Tibial artery (tissue), 4 donors: ENCODE results near the gene MICAL3.

ENCODE experiments used
- DNase-seq, 2 donors: peaks; one replicate each; pipeline ENCODE4 v3.0.0-alpha.2; 2019
- H3K27ac ChIP-seq, 2 donors: fragments of 200-600 bp; sonication (generic) in 1 of 2; 1 replicate in 1 of 2; 2 replicates in 1 of 2; pipeline ENCODE4 v1.5.1; 2018 to 2019; ENCODE audit warnings: mild to moderate bottlenecking in 1 of 2
- H3K27me3 ChIP-seq, 2 donors: fragments of 200-600 bp; sonication (generic) in 1 of 2; one replicate each; pipeline versions ENCODE4 v1.5.1 to v1.6.0; 2016 to 2019
- H3K36me3 ChIP-seq, 3 donors: fragments of 200-600 bp; sonication (generic) in 2 of 3; one replicate each; pipeline ENCODE4 v1.5.1; 2016 to 2019; ENCODE audit warnings: mild to moderate bottlenecking in 2 of 3
- H3K4me1 ChIP-seq, 4 donors: fragments of 200-600 bp; sonication (generic) in 2 of 4; 1 replicate in 3 of 4; 2 replicates in 1 of 4; pipeline ENCODE4 v1.5.1; 2016 to 2019
- H3K4me3 ChIP-seq, 2 donors: fragments of 200-600 bp; sonication (generic) in 1 of 2; 1 replicate in 1 of 2; 2 replicates in 1 of 2; pipeline ENCODE4 v1.5.1; 2018 to 2019; ENCODE audit warnings: mild to moderate bottlenecking in 2 of 2
- H3K9me3 ChIP-seq, 3 donors: fragments of 200-600 bp; sonication (generic) in 1 of 3; one replicate each; pipeline ENCODE4 v1.5.1; 2016 to 2019
- intact Hi-C: fragments of 100-400 bp; cut with DNase I; formaldehyde crosslinking; loops from one replicate; pipeline ENCODE4 v1.15.0; 2023; ENCODE audit warnings: low total_unique reads
- TF ChIP-seq, protein P1 (sequence below), 2 experiments: fragments of 200-600 bp in 1 of 2; fragments of 450-650 bp in 1 of 2; IDR thresholded peaks; one replicate each; pipeline ENCODE4 v1.5.1; 2017 to 2019; ENCODE audit warnings: antibody characterized with exemption in 2 of 2, mild to moderate bottlenecking in 1 of 2, moderate library complexity in 1 of 2

Gene MICAL3

DNA sequence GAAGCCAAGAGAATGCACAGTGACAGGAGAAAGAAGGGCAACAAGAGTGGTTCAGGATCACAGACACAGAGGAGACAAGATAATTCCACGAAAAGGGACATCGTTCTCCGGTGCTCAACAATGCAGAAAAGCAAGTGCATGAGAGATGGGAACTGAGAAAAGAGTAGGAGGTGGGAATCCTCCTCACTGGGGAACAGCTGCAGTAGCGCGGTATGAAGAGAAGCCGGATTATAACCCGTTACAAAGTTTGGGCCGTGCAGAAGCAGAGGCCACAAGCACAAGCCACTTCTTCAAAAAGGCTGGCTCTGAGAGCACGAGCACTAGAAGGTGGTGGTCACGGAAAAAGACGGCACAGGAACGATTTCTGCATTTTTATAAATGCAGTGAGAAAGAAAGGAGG, 135.9 kb downstream of the MICAL3 start:
- TF ChIP-seq, protein P1, sequence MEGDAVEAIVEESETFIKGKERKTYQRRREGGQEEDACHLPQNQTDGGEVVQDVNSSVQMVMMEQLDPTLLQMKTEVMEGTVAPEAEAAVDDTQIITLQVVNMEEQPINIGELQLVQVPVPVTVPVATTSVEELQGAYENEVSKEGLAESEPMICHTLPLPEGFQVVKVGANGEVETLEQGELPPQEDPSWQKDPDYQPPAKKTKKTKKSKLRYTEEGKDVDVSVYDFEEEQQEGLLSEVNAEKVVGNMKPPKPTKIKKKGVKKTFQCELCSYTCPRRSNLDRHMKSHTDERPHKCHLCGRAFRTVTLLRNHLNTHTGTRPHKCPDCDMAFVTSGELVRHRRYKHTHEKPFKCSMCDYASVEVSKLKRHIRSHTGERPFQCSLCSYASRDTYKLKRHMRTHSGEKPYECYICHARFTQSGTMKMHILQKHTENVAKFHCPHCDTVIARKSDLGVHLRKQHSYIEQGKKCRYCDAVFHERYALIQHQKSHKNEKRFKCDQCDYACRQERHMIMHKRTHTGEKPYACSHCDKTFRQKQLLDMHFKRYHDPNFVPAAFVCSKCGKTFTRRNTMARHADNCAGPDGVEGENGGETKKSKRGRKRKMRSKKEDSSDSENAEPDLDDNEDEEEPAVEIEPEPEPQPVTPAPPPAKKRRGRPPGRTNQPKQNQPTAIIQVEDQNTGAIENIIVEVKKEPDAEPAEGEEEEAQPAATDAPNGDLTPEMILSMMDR (IDR thresholded peaks at IDR 0.05): no peak
- no peaks in the 10 kb centered on the region for H3K27me3 ChIP-seq
- H3K4me3 ChIP-seq: no peak overlapping the region
- intact Hi-C loops: no loop called here
- no peak for DNase-seq
- peaks cover 0 to 26% (median 14%) of the 10 kb centered on the region in 4 donors for H3K4me1 ChIP-seq
- no peak overlapping the region for H3K27ac ChIP-seq
- H3K36me3 ChIP-seq: peaks cover 50 to 71% (median 59%) of the 10 kb centered on the region in 3 donors
- no peaks in the 10 kb centered on the region for H3K9me3 ChIP-seq

- Histone ChIP-seq H3K4me1 (peaks cover 0 to 7% (median 2%) of the 10 kb centered on the region in 4 donors), H3K27me3 (no peaks in the 10 kb centered on the region), H3K36me3 (peaks cover 62 to 89% (median 70%) of the 10 kb centered on the region in 3 donors), H3K27ac (no peak overlapping the region), H3K4me3 (no peak overlapping the region), H3K9me3 (no peaks in the 10 kb centered on the region)
- intact Hi-C loops: no loop called here
- TF ChIP-seq, protein P1 (IDR thresholded peaks at IDR 0.05): no peak
- DNase-seq: no peak
Measured at GRCh38 chr22:17884893-17885292, 139.5 kb downstream of the MICAL3 start.

- Histone ChIP-seq H3K4me3 (no peak overlapping the region), H3K9me3 (no peaks in the 10 kb centered on the region), H3K4me1 (peaks cover 0 to 7% (median 0%) of the 10 kb centered on the region in 4 donors), H3K36me3 (peaks cover 62 to 93% (median 78%) of the 10 kb centered on the region in 3 donors), H3K27me3 (no peaks in the 10 kb centered on the region), H3K27ac (no peak overlapping the region)
- intact Hi-C loops: no loop called here
- TF ChIP-seq, protein P1 (IDR thresholded peaks at IDR 0.05): no peak
- DNase-seq: no peak
Measured at GRCh38 chr22:17884084-17884483, 140.3 kb downstream of the MICAL3 start.

- DNase-seq: no peak
- peaks cover 54 to 93% (median 77%) of the 10 kb centered on the region in 3 donors for H3K36me3 ChIP-seq
- no peaks in the 10 kb centered on the region for H3K27me3 ChIP-seq
- H3K4me3 ChIP-seq: no peak overlapping the region
- H3K9me3 ChIP-seq: no peaks in the 10 kb centered on the region
- H3K27ac ChIP-seq: no peak overlapping the region
- TF ChIP-seq, protein P1 (IDR thresholded peaks at IDR 0.05): no peak
- intact Hi-C loops: no loop called here
- H3K4me1 ChIP-seq: peaks cover 0 to 7% (median 0%) of the 10 kb centered on the region in 4 donors
Measured at GRCh38 chr22:17883356-17883755, 141.0 kb downstream of the MICAL3 start.

DNA sequence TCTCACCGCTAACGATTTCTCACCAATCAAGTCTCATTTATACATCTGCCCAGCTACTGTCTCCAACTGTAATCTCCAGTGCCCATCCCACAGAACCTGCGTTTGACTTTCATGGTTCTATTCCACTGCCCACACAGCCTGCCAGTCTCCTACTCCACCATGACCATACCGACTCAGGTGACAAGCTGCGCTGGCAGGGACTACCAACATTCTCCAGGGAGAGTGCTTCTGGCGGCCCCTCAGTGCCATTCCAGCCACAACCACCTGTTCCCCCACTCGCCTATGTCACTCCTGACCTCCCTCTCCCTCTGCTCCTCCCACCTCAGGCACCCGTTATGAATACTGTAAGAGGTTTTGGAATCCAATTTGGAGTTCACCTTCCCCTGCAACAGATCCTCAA, 141.6 kb downstream of the MICAL3 start:
- Histone ChIP-seq H3K27me3 (no peaks in the 10 kb centered on the region), H3K36me3 (peaks cover 50 to 92% (median 70%) of the 10 kb centered on the region in 3 donors), H3K9me3 (no peaks in the 10 kb centered on the region), H3K27ac (no peak overlapping the region), H3K4me3 (no peak overlapping the region), H3K4me1 (peaks cover 0 to 7% (median 0%) of the 10 kb centered on the region in 4 donors)
- TF ChIP-seq, protein P1 (IDR thresholded peaks at IDR 0.05): no peak
- intact Hi-C loops: no loop called here
- DNase-seq: no peak

GRCh38 chr22:17882162-17882561, 142.2 kb downstream of the MICAL3 start:
- Histone ChIP-seq H3K36me3 (peaks cover 44 to 90% (median 65%) of the 10 kb centered on the region in 3 donors), H3K9me3 (no peaks in the 10 kb centered on the region), H3K4me1 (peaks cover 0 to 7% (median 0%) of the 10 kb centered on the region in 4 donors), H3K27me3 (no peaks in the 10 kb centered on the region), H3K27ac (no peak overlapping the region), H3K4me3 (no peak overlapping the region)
- intact Hi-C loops: no loop called here
- TF ChIP-seq, protein P1 (IDR thresholded peaks at IDR 0.05): no peak
- no peak for DNase-seq
